HG03135 (cell line): Measurements from ENCODE around the gene CAPN12.

Experiments used
- ATAC-seq: cut with Tn5 transposase; IDR thresholded peaks from one replicate; pipeline ENCODE4 v1.9.1; 2021; ENCODE audit warnings: mild to moderate bottlenecking, moderate library complexity; ENCODE audit not compliant: unreplicated experiment

Gene CAPN12

GRCh38 chr19:38727306-38727867, 16.9 kb downstream of the CAPN12 start:
- no peak for ATAC-seq

- no peak for ATAC-seq
These were observed 17.4 kb downstream of the CAPN12 start for GRCh38 chr19:38726761-38727301.

GRCh38 chr19:38726284-38726673, 18.0 kb downstream of the CAPN12 start:
- ATAC-seq = no peak

- no peak for ATAC-seq
These were observed 18.6 kb downstream of the CAPN12 start for GRCh38 chr19:38725469-38726283.

- ATAC-seq = no peak
These were observed 20.1 kb downstream of the CAPN12 start for GRCh38 chr19:38723990-38724854.

GRCh38 chr19:38723606-38723965, 20.7 kb downstream of the CAPN12 start:
- ATAC-seq = no peak

- ATAC-seq = no peak
These were observed 21.2 kb downstream of the CAPN12 start for GRCh38 chr19:38722947-38723605.

GRCh38 chr19:38721979-38722773, 22.1 kb downstream of the CAPN12 start:
- no peak for ATAC-seq

GRCh38 chr19:38721496-38721895, 22.8 kb downstream of the CAPN12 start:
- ATAC-seq = no peak

- no peak for ATAC-seq
These were observed 23.6 kb downstream of the CAPN12 start for GRCh38 chr19:38720559-38721236.

GRCh38 chr19:38719761-38720558, 24.3 kb downstream of the CAPN12 start:
- no peak for ATAC-seq

- no peak for ATAC-seq
These were observed 25.3 kb downstream of the CAPN12 start for GRCh38 chr19:38718747-38719543.

- no peak for ATAC-seq
These were observed 26.4 kb downstream of the CAPN12 start for GRCh38 chr19:38717855-38718254.

GRCh38 chr19:38717051-38717450, 27.2 kb downstream of the CAPN12 start:
- ATAC-seq = no peak

GRCh38 chr19:38715555-38715954, 28.7 kb downstream of the CAPN12 start:
- no peak for ATAC-seq

- ATAC-seq = no peak
These were observed 29.9 kb downstream of the CAPN12 start for GRCh38 chr19:38714354-38714778.

- no peak for ATAC-seq
These were observed 30.4 kb downstream of the CAPN12 start for GRCh38 chr19:38713865-38714264.

- no peak for ATAC-seq
These were observed 31.0 kb downstream of the CAPN12 start for GRCh38 chr19:38713227-38713649.
